NCI-H2227 (cell line): ENCODE data around the gene NCOR1.

Experiments used
- DNase-seq: peaks from one replicate; lab custom pipeline; 2025; ENCODE audit not compliant: unreplicated experiment; lab: John Stamatoyannopoulos, UW

The NCOR1 gene

GRCh38 chr17:15981646-15982580 lies 233.4 kb downstream of the NCOR1 start:
- DNase-seq = no peak

GRCh38 chr17:15981208-15981607 lies 234.1 kb downstream of the NCOR1 start:
- DNase-seq = no peak
